ENCODE results near the gene KCTD13. TPM values are rescaled to one million over a fixed set of nuclear protein-coding genes. Genes with fewer than 3 reads are reported as not detected.

KCTD13 gene
- total and polyA plus RNA-seq, 4 donors: 2.7 to 13.1 (median 3.7) TPM

- peaks cover 0 to 19% (median 8%) of the 10 kb centered on the region in 4 donors for H3K36me3 ChIP-seq (ENCODE audit: control insufficient read depth in 4 of 4, insufficient read depth in 3 of 4, low read depth in 1 of 4, low read length in 3 of 4)
- peak overlapping the region; percentile 88 to 95 for H3K27ac ChIP-seq (ENCODE audit: low read depth in 1 of 2, low read length in 2 of 2)
- H3K4me1 ChIP-seq (ENCODE audit: control insufficient read depth in 4 of 4, insufficient read depth in 4 of 4, low read length in 3 of 4): peaks cover 7 to 36% (median 22%) of the 10 kb centered on the region in 4 donors
- peak overlapping the region; percentile 56 to 97 for H3K9ac ChIP-seq (ENCODE audit: low read depth in 1 of 2, low read length in 2 of 2)
- H3K9me3 ChIP-seq (ENCODE audit: control insufficient read depth in 4 of 4, low read length in 3 of 4): no peaks in the 10 kb centered on the region
- TF ChIP-seq MAX (IDR thresholded peaks at IDR 0.05) (no peak), YY1 (IDR thresholded peaks at IDR 0.05) (no peak), JUND (IDR thresholded peaks at IDR 0.05) (no peak), ZBTB33 (IDR thresholded peaks at IDR 0.05) (no peak), RAD21 (IDR thresholded peaks at IDR 0.05) (no peak), HNF4A (conservative IDR thresholded peaks at IDR 0.05) (no peak), NR2F2 (IDR thresholded peaks at IDR 0.05) (no peak), HNF4G (IDR thresholded peaks at IDR 0.05) (no peak), GABPA (IDR thresholded peaks at IDR 0.05 in 1 of 2, conservative IDR thresholded peaks at IDR 0.05 in 1 of 2) (no peak), REST (IDR thresholded peaks at IDR 0.05) (no peak), TAF1 (conservative IDR thresholded peaks at IDR 0.05) (no peak), SP1 (IDR thresholded peaks at IDR 0.05) (no peak), RXRA (IDR thresholded peaks at IDR 0.05) (no peak), FOXA2 (IDR thresholded peaks at IDR 0.05) (no peak), FOXA1 (IDR thresholded peaks at IDR 0.05) (no peak), EGR1 (IDR thresholded peaks at IDR 0.05; ENCODE audit: low read depth in 2 of 2) (no peak)
- TF ChIP-seq, protein P1, sequence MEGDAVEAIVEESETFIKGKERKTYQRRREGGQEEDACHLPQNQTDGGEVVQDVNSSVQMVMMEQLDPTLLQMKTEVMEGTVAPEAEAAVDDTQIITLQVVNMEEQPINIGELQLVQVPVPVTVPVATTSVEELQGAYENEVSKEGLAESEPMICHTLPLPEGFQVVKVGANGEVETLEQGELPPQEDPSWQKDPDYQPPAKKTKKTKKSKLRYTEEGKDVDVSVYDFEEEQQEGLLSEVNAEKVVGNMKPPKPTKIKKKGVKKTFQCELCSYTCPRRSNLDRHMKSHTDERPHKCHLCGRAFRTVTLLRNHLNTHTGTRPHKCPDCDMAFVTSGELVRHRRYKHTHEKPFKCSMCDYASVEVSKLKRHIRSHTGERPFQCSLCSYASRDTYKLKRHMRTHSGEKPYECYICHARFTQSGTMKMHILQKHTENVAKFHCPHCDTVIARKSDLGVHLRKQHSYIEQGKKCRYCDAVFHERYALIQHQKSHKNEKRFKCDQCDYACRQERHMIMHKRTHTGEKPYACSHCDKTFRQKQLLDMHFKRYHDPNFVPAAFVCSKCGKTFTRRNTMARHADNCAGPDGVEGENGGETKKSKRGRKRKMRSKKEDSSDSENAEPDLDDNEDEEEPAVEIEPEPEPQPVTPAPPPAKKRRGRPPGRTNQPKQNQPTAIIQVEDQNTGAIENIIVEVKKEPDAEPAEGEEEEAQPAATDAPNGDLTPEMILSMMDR (IDR thresholded peaks at IDR 0.05; ENCODE audit: low read depth, low read length, missing input control): no peak
- H3K27me3 ChIP-seq (ENCODE audit: control insufficient read depth in 4 of 4, insufficient read depth in 4 of 4, low read length in 3 of 4): no peaks in the 10 kb centered on the region
- 3% methylated on average over 27 of the region's 27 CpGs for WGBS
- peak overlapping the region; percentile 87 to 98 (median 93) for H3K4me3 ChIP-seq (ENCODE audit: low read depth in 1 of 3, low read length in 3 of 3)
- DNase-seq (ENCODE audit: low spot score): peak; percentile 45
These were observed 63.6 kb downstream of the KCTD13 start for GRCh38 chr16:29862383-29862883.
